OCI-LY7 (cell line): Measurements from ENCODE around the gene EAF2.

ENCODE experiments used
- CTCF ChIP-seq: fragments of 200-600 bp; sonication (generic); conservative IDR thresholded peaks from 2 replicates; pipeline ENCODE4 v1.5.1; 2014; ENCODE audit warnings: mild to moderate bottlenecking, antibody characterized with exemption, low read length, moderate library complexity, mixed read lengths
- EZH2phosphoT487 ChIP-seq: fragments of 200-600 bp; sonication (generic); IDR thresholded peaks from 2 replicates; pipeline ENCODE4 v1.6.1; 2018; ENCODE audit warnings: low read depth, borderline replicate concordance, mild to moderate bottlenecking, mixed run types, antibody characterized with exemption, low read length, moderate library complexity, mixed read lengths

- no peak for TF ChIP-seq CTCF
- no peak for TF ChIP-seq EZH2phosphoT487
Observed at GRCh38 chr3:121895736-121896135, 60.7 kb downstream of the EAF2 start.
